Stimulated activated CD4-positive, alpha-beta T cell treated with anti-CD3 and anti-CD28 coated beads, Interleukin-12 subunit alpha, Interleukin-12 subunit beta, amount 100 ng/mL, for 48 hours (primary cell): ENCODE data around the gene RETREG1.
"Not testable (repeated sequence)": the region's sequence is repeated elsewhere in the genome, so short reads cannot be mapped to it uniquely, and the experiment has no call there.

ENCODE experiments used
- DNase-seq, 3 donors: peaks; one replicate each; pipeline ENCODE4 v3.0.0-alpha.2; 2020; ENCODE audit warnings: low read depth in 2 of 3, low spot score in 1 of 3

The RETREG1 gene

GRCh38 chr5:16492398-16493140, 124.2 kb downstream of the RETREG1 start:
- DNase-seq, result no peak

GRCh38 chr5:16490911-16491310, 125.9 kb downstream of the RETREG1 start:
- no peak for DNase-seq

- DNase-seq, result no peak
Observed at GRCh38 chr5:16489322-16489791, 127.4 kb downstream of the RETREG1 start.

GRCh38 chr5:16487456-16487855, 129.3 kb downstream of the RETREG1 start:
- no peak for DNase-seq

- DNase-seq, result no peak
Observed at GRCh38 chr5:16486711-16487111, 130.1 kb downstream of the RETREG1 start.

- no peak for DNase-seq
Observed at GRCh38 chr5:16485656-16486055, 131.1 kb downstream of the RETREG1 start.

- no peak for DNase-seq
Observed at GRCh38 chr5:16484081-16484480, 132.7 kb downstream of the RETREG1 start.

- DNase-seq, result no peak
Observed at GRCh38 chr5:16483361-16483760, 133.4 kb downstream of the RETREG1 start.

GRCh38 chr5:16482891-16483290, 133.9 kb downstream of the RETREG1 start:
- DNase-seq, result no peak

- no peak for DNase-seq
Observed at GRCh38 chr5:16480821-16481538, 135.8 kb downstream of the RETREG1 start.

- no peak for DNase-seq
Observed at GRCh38 chr5:16480144-16480543, 136.7 kb downstream of the RETREG1 start.

- no peak for DNase-seq
Observed at GRCh38 chr5:16477541-16477940, 139.3 kb downstream of the RETREG1 start.

GRCh38 chr5:16476417-16476816, 140.4 kb downstream of the RETREG1 start:
- DNase-seq, result not testable (repeated sequence)

- DNase-seq, result no peak
Observed at GRCh38 chr5:16471387-16471786, 145.4 kb downstream of the RETREG1 start.

- no peak for DNase-seq
Observed at GRCh38 chr5:16467363-16468219, 149.2 kb downstream of the RETREG1 start.

- peak; percentile 80 to 87 (median 83) for DNase-seq
Observed at GRCh38 chr5:16465544-16466432, 151.0 kb downstream of the RETREG1 start, which contains the start of gene ZNF622. ZNF622 (minus strand) TSS chr5:16465800; CDS start chr5:16465665, 135 bp downstream.

- DNase-seq, result no peak
Observed at GRCh38 chr5:16464664-16465543, 151.9 kb downstream of the RETREG1 start.

- no peak for DNase-seq
Observed at GRCh38 chr5:16464231-16464630, 152.6 kb downstream of the RETREG1 start.

GRCh38 chr5:16461782-16462181, 155.0 kb downstream of the RETREG1 start:
- no peak for DNase-seq
